ENCODE measurements around the gene EFNB2.

GRCh38 chr13:106533943-106534638 lies 1.4 kb downstream of the EFNB2 start:
- no peak for TF ChIP-seq CTCF (IDR thresholded peaks at IDR 0.05)
- TF ChIP-seq POLR2A (IDR thresholded peaks at IDR 0.05) = no peak
